ENCODE data around the gene LIN28B.

LIN28B gene

GRCh38 chr6:104951677-104952076, 5.2 kb upstream of the LIN28B start:
- POLR2A ChIA-PET, result no interaction called here
- no peak overlapping the region for H3K4me3 ChIP-seq (ENCODE audit: low read depth, low read length)

GRCh38 chr6:104952911-104953399, 4.0 kb upstream of the LIN28B start:
- Histone ChIP-seq H3K9me3 (ENCODE audit: control insufficient read depth, insufficient read depth, low read depth, low read length) (no peaks in the 10 kb centered on the region), H3K4me3 (ENCODE audit: low read depth, low read length) (peak overlapping the region; percentile 39), H3K36me3 (ENCODE audit: control insufficient read depth in 2 of 2, insufficient read depth in 1 of 2, low read length in 2 of 2) (no peaks in the 10 kb centered on the region), H3K27ac (ENCODE audit: extremely low read depth, low read depth, low read length) (peak overlapping the region; percentile 35; the same call in 1 of the 2 replicates), H3K4me1 (ENCODE audit: control insufficient read depth, insufficient read depth, low read length) (peaks cover 3% of the 10 kb centered on the region; the same call in 1 of the 2 replicates)
- ChIA-PET POLR2A (no interaction called here), CTCF (interaction anchor here (7.2 kb wide), 1 partner anchor 125 kb away, joined by 41 read pairs; no protein-coding TSS in a partner anchor)
- TF ChIP-seq PATZ1 (tag by site-specific recombination; IDR thresholded peaks at IDR 0.05) (peak; percentile 71), ZBTB11 (tag by site-specific recombination; conservative IDR thresholded peaks at IDR 0.05; ENCODE audit: low read depth) (0 out of 2 replicates have a peak, but pooled peaks have one; percentile 19), ZNF510 (tag by site-specific recombination; IDR thresholded peaks at IDR 0.05; ENCODE audit: insufficient replicate concordance) (no peak), ZBTB6 (tag by site-specific recombination; IDR thresholded peaks at IDR 0.05) (no peak), ZNF362 (tag by site-specific recombination; IDR thresholded peaks at IDR 0.05) (no peak), SALL2 (tag by site-specific recombination; IDR thresholded peaks at IDR 0.05; ENCODE audit: borderline replicate concordance) (no peak), ZNF10 (tag by site-specific recombination; IDR thresholded peaks at IDR 0.05) (no peak), ZBTB20 (tag by site-specific recombination; IDR thresholded peaks at IDR 0.05) (peak; percentile 52; the same call in 1 of the 2 replicates), REPIN1 (tag by site-specific recombination; IDR thresholded peaks at IDR 0.05; ENCODE audit: low read depth) (no peak), ZSCAN30 (tag by site-specific recombination; IDR thresholded peaks at IDR 0.05) (no peak), ZNF473 (tag by site-specific recombination; IDR thresholded peaks at IDR 0.05) (no peak), ZNF140 (tag by site-specific recombination; IDR thresholded peaks at IDR 0.05) (no peak), ZBTB1 (tag by site-specific recombination; IDR thresholded peaks at IDR 0.05) (no peak), TRIM28 (IDR thresholded peaks at IDR 0.05; ENCODE audit: borderline replicate concordance, low read length) (no peak), ZNF514 (tag by site-specific recombination; IDR thresholded peaks at IDR 0.05) (no peak), ZEB2 (tag by site-specific recombination; IDR thresholded peaks at IDR 0.05) (peak; percentile 44; the same call in 1 of the 2 replicates), ZBTB17 (tag by site-specific recombination; IDR thresholded peaks at IDR 0.05) (peak; percentile 66), ZBTB21 (tag by site-specific recombination; IDR thresholded peaks at IDR 0.05) (no peak), ZNF155 (tag by site-specific recombination; IDR thresholded peaks at IDR 0.05) (no peak), ZNF248 (tag by site-specific recombination; IDR thresholded peaks at IDR 0.05) (no peak)

More at GRCh38 chr6:104951677-104952076, 5.2 kb upstream of the LIN28B start:
- no peaks in the 10 kb centered on the region for H3K36me3 ChIP-seq (ENCODE audit: control insufficient read depth in 2 of 2, insufficient read depth in 1 of 2, low read length in 2 of 2)
- no peak overlapping the region for H3K27ac ChIP-seq (ENCODE audit: extremely low read depth, low read depth, low read length)
- no peak for TF ChIP-seq ZBTB49 (tag by site-specific recombination; IDR thresholded peaks at IDR 0.05; ENCODE audit: low read depth)
- no peak for TF ChIP-seq HOXD13 (CRISPR knock-in tag; IDR thresholded peaks at IDR 0.05; ENCODE audit: borderline replicate concordance)
- TF ChIP-seq ZNF335 (tag by site-specific recombination; conservative IDR thresholded peaks at IDR 0.05), result peak; percentile 40; the same call in 1 of the 2 replicates
- TF ChIP-seq ZNF19 (tag by site-specific recombination; IDR thresholded peaks at IDR 0.05; ENCODE audit: low read depth), result no peak
- no peak for TF ChIP-seq ZNF433 (tag by site-specific recombination; IDR thresholded peaks at IDR 0.05; ENCODE audit: low read depth)
- no peak for TF ChIP-seq ZNF311 (tag by site-specific recombination; IDR thresholded peaks at IDR 0.05; ENCODE audit: borderline replicate concordance)
- no peaks in the 10 kb centered on the region for H3K9me3 ChIP-seq (ENCODE audit: control insufficient read depth, insufficient read depth, low read depth, low read length)
- CTCF ChIA-PET, result interaction anchor here (1.2 kb wide), 2 partner anchors 64 to 126 kb away, joined by 3 to 8 read pairs; no protein-coding TSS in a partner anchor
- H3K4me1 ChIP-seq (ENCODE audit: control insufficient read depth, insufficient read depth, low read length), result peaks cover 3% of the 10 kb centered on the region; the same call in 1 of the 2 replicates

All from HEK293 (cell line).